ENCODE measurements around the gene EEFSEC. TPM values are rescaled to one million over a fixed set of nuclear protein-coding genes. Genes with fewer than 3 reads are reported as not detected.

The EEFSEC gene
- total RNA-seq, 1 experiment from 2014 or later = 15.4 TPM

DNA sequence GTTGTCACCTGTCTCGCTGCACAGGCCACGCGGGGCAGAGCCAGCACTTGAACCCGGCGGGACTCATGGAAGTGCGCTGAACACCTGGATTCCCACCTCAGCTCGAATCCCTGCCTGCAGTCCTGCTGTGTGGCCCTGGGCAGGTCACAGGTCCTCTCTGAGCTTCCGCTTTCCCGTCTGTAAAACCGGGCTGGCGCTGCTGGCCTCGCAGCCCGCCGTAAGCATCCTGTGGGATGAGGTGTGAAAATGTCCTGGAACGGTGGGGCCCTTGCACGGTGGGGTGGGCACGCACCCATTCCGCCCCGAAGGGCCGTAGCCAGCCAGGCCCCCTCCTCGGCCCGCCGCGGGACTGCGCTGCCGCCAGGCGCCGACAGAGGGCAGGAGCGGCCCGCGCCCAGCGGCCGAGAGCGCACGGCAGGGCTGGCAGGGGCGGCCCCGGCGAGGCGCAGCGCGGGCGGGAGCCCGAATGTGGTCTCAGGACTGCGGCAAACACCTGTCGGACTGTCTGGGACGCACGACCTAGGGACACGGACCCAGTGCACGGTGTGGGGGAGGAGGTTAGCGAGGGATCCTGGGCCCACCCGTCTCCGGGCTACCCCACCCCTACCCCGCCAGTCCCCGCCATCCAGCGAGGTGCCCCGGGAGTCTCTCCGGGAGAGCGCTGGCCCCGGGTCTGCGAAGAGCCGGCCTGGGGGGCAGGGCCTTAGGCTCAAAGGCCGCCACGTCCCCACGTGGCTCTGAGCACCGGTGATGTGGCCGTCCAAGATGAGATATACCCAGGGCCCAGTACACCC lies 273.0 kb downstream of the EEFSEC start:
- ChIA-PET POLR2A (no interaction called here), CTCF (interaction anchor here (1.0 to 1.9 kb wide), 5 partner anchors 13 to 73 kb away, joined by 3 to 7 read pairs (median 4); no protein-coding TSS in a partner anchor)
- TF ChIP-seq, protein P1, sequence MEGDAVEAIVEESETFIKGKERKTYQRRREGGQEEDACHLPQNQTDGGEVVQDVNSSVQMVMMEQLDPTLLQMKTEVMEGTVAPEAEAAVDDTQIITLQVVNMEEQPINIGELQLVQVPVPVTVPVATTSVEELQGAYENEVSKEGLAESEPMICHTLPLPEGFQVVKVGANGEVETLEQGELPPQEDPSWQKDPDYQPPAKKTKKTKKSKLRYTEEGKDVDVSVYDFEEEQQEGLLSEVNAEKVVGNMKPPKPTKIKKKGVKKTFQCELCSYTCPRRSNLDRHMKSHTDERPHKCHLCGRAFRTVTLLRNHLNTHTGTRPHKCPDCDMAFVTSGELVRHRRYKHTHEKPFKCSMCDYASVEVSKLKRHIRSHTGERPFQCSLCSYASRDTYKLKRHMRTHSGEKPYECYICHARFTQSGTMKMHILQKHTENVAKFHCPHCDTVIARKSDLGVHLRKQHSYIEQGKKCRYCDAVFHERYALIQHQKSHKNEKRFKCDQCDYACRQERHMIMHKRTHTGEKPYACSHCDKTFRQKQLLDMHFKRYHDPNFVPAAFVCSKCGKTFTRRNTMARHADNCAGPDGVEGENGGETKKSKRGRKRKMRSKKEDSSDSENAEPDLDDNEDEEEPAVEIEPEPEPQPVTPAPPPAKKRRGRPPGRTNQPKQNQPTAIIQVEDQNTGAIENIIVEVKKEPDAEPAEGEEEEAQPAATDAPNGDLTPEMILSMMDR (IDR thresholded peaks at IDR 0.05) = peak; percentile 100
- TF ChIP-seq, protein P2, sequence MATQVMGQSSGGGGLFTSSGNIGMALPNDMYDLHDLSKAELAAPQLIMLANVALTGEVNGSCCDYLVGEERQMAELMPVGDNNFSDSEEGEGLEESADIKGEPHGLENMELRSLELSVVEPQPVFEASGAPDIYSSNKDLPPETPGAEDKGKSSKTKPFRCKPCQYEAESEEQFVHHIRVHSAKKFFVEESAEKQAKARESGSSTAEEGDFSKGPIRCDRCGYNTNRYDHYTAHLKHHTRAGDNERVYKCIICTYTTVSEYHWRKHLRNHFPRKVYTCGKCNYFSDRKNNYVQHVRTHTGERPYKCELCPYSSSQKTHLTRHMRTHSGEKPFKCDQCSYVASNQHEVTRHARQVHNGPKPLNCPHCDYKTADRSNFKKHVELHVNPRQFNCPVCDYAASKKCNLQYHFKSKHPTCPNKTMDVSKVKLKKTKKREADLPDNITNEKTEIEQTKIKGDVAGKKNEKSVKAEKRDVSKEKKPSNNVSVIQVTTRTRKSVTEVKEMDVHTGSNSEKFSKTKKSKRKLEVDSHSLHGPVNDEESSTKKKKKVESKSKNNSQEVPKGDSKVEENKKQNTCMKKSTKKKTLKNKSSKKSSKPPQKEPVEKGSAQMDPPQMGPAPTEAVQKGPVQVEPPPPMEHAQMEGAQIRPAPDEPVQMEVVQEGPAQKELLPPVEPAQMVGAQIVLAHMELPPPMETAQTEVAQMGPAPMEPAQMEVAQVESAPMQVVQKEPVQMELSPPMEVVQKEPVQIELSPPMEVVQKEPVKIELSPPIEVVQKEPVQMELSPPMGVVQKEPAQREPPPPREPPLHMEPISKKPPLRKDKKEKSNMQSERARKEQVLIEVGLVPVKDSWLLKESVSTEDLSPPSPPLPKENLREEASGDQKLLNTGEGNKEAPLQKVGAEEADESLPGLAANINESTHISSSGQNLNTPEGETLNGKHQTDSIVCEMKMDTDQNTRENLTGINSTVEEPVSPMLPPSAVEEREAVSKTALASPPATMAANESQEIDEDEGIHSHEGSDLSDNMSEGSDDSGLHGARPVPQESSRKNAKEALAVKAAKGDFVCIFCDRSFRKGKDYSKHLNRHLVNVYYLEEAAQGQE (IDR thresholded peaks at IDR 0.05; ENCODE audit: insufficient read depth in 1 of 2, low read depth in 2 of 2, low read length in 1 of 2) = no peak
- H3K27ac ChIP-seq (ENCODE audit: low read length) = peak overlapping the region; percentile 65; the same call in 1 of the 2 replicates
- H3K9me3 ChIP-seq (ENCODE audit: control insufficient read depth, insufficient read depth, low read depth, low read length) = no peaks in the 10 kb centered on the region
- BruUV-seq (replicated peaks) = no TSS peak
- no peaks in the 10 kb centered on the region for H3K27me3 ChIP-seq (ENCODE audit: control insufficient read depth, insufficient read depth, low read length)
- peaks cover 37% of the 10 kb centered on the region for H3K4me1 ChIP-seq (ENCODE audit: control insufficient read depth, insufficient read depth, low read length)
- in situ Hi-C loops (cut with HindIII; ENCODE audit: low pct_unique_long_range_greater_than_20kb, low sequenced_read_pairs) (no loop called here), intact Hi-C loops (cut with micrococcal nuclease; ENCODE audit: unreplicated experiment) (loop anchor here (2.0 kb wide), 2 partner anchors 76 to 158 kb away; no protein-coding TSS in a partner anchor)
- peak overlapping the region in 1 of 2 experiments; percentile 39; a peak in 1 of 4 replicates for H3K4me3 ChIP-seq (ENCODE audit: low read depth in 2 of 2, low read length in 2 of 2)
- no peaks in the 10 kb centered on the region for H3K36me3 ChIP-seq (ENCODE audit: control insufficient read depth, insufficient read depth, low read length)
- DNase-seq (ENCODE audit: low read depth, low spot score) (no peak), ATAC-seq (peak; percentile 89)

DNA sequence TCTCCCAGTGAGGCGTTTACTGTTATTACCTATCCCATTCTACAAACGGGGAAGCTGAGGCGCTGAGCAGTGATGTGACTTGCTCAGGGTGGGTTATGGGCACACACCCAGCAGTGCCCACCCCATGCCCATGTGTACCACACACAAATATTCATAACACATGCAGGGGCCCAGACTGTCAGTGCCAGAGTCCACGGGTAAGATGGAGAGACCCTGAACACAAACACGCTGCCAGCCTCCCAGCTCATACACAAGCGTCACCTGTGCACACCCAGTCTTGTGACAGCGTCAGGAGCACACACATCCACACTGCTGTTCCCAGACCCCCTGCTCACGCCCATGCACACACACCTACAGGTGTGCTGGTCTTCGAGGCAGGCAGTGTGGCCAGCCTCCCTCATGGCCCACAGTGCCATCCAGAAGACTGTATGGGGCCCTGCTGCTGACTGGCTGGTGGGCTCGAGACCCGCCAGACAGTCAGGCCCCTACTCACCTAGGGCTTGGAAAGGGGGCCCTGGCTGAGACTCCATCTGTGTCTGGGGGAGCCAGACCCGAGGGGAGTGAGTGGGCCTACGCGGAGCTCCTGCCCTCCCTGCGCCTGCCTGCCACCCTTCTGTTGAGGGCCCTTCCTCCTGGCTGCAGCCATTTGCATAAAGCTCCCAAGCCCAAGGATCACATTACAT lies 274.0 kb downstream of the EEFSEC start:
- Histone ChIP-seq H3K4me1 (ENCODE audit: control insufficient read depth, insufficient read depth, low read length) (peaks cover 28% of the 10 kb centered on the region), H3K4me3 (ENCODE audit: low read depth in 2 of 2, low read length in 2 of 2) (no peak overlapping the region), H3K36me3 (ENCODE audit: control insufficient read depth, insufficient read depth, low read length) (no peaks in the 10 kb centered on the region), H3K27me3 (ENCODE audit: control insufficient read depth, insufficient read depth, low read length) (no peaks in the 10 kb centered on the region), H3K27ac (ENCODE audit: low read length) (peak overlapping the region; percentile 13; the same call in 1 of the 2 replicates), H3K9me3 (ENCODE audit: control insufficient read depth, insufficient read depth, low read depth, low read length) (no peaks in the 10 kb centered on the region)
- intact Hi-C loops (cut with micrococcal nuclease; ENCODE audit: unreplicated experiment) (loop anchor here (2.0 kb wide), 2 partner anchors 75 to 157 kb away; no protein-coding TSS in a partner anchor), in situ Hi-C loops (cut with HindIII; ENCODE audit: low pct_unique_long_range_greater_than_20kb, low sequenced_read_pairs) (no loop called here)
- BruUV-seq (replicated peaks) = no TSS peak
- no peak for DNase-seq (ENCODE audit: low read depth, low spot score)
- POLR2A ChIA-PET = no interaction called here
- CTCF ChIA-PET = interaction anchor here (0.6 to 1.3 kb wide), 5 partner anchors 12 to 121 kb away, joined by 3 to 4 read pairs (median 4); no protein-coding TSS in a partner anchor
- ATAC-seq = no peak
- TF ChIP-seq TCF7L2 (IDR thresholded peaks at IDR 0.05; ENCODE audit: low read depth, low read length) = no peak

Data from Panc1 (cell line).